GM19438 (cell line): ENCODE results near the gene ADA.
"Not testable (repeated sequence)": the region's sequence is repeated elsewhere in the genome, so short reads cannot be mapped to it uniquely, and the experiment has no call there.

Experiments
- ATAC-seq: cut with Tn5 transposase; IDR thresholded peaks from one replicate; pipeline ENCODE4 v1.9.1; 2021; ENCODE audit warnings: low read depth; ENCODE audit not compliant: unreplicated experiment

ADA gene

DNA sequence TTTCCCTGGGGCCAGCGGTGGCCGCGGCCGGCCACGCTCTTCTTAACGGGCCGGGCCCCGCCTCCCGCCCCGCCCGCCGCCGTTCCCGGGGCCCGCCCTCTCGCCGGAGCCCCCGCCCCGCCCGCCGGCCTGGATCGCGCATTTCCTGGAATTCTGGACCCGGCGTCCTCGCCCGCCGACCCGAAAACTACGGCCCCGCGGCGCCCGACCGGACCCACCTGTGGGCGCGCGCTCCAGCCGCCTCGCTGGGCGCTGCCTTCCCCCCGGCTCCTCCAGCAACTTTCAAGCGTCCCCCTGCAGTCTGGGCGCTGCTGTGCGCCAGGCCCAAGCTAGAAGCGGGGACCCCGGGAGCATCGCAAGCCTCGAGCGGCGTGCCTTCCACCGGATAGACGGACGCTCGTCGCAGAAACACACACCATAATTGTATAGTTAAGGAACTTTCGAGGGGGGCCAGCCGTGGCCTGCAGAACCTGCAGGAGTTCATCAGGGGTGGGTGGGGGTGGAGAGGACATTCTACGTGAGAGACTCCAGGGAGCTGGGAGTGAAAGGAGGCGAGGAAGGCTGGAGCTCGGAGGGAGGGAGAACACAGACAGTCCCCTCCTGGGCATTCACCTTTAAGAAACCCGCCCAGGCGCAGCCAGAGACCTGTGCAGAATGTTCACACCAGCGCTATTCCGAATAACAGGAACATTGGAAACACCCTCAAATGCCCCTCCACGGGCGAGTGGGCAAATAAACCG is at the start of gene ADA:
ADA (minus strand) TSS at position 16 of the 740 bp plus-strand sequence. CDS start 92 bp downstream, outside the sequence.
- no peak for ATAC-seq

DNA sequence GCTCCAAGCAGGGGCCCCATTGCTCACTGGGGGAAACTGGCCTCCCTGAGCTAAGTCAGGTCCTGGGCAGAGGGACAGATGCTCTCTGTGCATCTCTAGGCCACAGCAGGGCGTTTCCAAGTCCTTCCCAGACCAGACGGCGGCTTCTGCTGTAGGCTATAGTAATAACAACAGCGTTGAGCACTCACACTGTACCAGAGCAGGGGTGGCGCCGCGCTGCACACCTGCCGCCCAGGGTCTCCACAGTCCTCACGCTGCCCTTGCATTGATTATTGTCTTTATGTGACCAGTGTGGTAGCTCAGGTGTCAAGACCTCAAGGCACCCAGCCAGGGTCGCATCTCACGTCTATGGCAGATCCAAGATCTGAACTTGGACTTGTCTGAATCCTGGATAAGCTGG is 48.8 kb upstream of the ADA start:
- ATAC-seq: no peak

DNA sequence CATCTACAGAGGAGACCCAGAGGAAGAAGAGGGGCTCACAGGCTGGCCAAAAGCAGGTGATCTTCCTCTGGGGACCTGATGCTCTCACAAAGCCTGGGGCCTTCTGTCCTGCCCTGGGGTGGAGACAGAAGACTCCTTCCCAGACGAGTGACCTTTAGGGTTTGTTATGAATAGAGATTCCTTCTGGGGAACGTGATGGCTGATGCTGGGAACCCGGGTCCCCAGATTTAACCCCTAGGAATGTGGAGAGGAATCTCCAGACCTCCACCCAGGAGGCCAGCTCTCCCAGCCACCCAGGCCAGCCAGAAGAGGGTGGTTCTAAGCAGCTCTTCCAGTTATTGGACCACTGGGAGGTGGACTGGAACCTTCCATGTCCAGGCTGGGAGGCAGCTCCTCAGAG is 46.9 kb upstream of the ADA start:
- ATAC-seq: no peak

DNA sequence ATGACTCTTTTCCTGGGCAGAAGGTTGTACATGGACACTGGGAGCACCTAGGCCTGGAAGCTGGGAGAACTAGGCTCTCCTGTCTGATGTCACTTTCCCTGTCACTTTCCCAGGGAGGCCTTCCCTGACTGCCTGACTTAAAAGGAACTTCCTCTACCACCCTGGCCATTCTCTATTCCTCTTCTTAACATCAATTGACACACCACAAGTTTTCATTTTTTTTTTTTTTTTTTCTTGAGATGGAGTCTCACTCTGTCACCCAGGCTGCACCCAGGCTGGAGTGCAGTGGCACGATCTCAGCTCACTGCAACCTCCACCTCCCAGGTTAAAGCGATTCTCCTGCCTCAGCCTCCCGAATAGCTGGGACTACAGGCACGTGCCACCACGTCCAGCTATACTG is 45.5 kb upstream of the ADA start:
- ATAC-seq: not testable (repeated sequence)

DNA sequence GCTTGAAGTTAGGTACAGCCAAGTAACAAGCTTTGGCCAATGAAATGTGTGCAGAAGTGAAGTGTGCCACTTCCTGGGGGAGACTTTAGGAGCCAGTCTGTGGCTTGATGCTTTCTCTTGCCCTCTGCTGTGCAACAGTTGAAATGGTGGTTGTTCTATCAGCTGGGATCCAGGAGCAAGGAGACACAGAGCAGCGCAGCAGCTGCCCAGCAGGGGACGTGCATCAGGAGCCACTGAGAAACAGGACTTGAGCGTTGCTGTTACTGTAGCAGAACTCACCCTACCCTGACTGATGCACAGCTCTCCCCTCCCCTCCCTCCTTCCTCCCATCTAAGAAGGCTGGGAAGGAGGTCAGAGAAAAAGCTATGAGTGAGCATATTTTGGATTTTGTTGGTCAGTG is 44.8 kb upstream of the ADA start:
- no peak for ATAC-seq

DNA sequence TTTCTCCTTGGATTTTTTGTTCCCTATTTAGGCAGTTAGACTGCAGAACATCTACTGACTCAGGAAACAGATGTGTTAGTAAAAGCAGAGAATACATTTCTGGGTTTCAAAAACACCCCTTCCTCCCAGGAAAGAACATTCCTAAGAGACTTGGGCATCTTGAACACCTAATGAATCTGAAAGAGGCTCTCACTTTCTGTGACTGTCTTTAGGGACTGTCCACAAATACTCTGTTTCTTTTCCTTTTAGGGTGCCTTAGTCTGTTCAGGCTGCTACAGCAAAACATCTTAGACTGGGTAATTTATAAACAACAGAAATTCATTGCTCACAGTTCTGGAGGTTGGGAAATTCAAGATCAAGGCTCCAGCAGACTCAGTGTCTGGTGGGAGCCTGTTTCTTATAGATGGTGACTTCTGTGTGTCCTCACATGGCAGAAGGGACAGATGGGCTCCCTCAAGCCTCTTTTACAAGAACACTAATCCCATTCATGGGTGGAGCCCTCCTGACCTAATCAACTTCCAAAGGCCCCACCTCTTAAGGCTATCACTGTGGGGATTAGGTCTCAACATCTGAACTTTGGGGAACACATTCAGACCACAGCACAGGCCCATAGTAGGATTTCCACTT is 44.3 kb upstream of the ADA start:
- no peak for ATAC-seq

DNA sequence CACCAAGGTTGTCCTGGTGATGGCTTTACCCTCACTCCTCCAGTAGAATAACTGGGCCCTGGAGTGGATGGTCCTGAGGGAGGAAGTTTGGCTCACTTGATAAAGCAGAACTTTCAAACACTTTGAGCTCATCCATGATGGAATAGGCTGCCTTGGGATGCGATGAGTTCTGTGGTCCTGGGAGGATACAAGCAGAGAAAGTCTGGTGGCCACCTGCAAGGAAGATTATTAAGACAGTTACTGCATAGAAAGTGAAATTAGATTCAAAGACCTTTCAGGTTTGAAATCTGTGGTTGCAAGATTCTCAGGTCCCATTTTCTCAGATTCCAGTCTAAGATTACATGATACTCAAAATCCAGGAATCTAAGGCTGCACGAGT is 43.8 kb upstream of the ADA start:
- ATAC-seq: no peak

DNA sequence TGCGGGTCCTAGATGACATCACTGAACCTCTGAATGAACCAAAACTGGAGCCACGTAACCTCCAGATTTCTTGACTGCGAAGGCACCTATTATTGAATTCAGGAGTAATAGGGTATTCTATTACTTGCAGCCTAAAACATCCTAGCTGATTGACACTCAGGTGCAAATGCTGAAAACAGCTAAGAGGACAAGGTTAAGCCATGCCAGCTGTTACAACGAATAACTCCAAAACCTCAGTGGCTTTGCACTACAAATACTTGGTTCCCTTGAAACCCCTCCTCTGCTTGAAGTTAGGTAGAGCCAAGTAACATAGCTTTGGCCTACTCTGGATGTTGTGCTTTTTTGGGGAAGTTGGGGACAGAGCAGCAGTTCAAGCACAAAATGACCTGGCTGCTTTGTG is 42.7 kb upstream of the ADA start:
- no peak for ATAC-seq

DNA sequence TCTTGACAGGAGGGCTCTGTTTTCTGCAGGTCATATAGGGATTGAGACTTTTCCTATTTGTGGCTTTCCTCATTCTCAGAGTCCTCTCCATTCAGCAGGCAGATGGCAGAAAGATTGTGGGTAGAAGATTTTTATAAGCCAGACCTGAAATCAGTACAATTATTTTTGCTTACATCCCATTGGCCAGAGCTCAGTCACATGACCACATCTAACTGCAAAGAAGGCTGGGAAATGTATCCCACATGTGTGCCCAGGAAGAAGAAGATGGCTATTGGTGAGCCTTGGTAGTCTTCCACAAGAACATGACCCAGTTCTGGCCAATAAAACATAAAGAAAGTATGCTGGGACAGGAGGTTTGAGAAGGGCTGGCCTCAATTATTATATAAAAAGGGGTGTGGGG is 42.1 kb upstream of the ADA start:
- ATAC-seq: no peak

DNA sequence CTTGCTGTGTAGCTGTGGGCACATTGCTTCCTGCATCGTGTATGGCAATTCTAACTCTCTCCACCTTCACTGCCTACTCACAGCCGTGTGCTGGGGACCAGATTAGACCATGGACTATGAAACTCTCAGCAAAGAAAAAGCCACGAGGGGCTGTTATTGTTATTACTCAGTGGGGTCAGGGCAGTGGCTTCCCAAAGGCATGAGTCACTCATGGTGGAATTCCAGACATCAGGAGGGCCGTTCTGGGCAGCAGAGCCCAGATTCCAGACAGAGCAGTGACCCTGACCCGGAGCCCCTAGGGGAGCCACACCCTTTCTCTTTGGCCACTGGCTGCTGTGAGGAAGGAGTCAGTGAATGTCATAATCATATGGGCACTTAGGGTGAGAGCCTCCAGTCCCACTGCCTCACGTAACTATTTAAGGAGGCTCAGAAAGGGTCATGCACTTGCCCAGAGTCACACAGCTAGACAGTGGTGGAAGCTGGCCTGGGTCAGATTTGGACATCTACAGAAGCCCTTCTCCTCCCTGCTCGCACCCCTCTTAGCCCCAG is 41.5 kb upstream of the ADA start:
- no peak for ATAC-seq

DNA sequence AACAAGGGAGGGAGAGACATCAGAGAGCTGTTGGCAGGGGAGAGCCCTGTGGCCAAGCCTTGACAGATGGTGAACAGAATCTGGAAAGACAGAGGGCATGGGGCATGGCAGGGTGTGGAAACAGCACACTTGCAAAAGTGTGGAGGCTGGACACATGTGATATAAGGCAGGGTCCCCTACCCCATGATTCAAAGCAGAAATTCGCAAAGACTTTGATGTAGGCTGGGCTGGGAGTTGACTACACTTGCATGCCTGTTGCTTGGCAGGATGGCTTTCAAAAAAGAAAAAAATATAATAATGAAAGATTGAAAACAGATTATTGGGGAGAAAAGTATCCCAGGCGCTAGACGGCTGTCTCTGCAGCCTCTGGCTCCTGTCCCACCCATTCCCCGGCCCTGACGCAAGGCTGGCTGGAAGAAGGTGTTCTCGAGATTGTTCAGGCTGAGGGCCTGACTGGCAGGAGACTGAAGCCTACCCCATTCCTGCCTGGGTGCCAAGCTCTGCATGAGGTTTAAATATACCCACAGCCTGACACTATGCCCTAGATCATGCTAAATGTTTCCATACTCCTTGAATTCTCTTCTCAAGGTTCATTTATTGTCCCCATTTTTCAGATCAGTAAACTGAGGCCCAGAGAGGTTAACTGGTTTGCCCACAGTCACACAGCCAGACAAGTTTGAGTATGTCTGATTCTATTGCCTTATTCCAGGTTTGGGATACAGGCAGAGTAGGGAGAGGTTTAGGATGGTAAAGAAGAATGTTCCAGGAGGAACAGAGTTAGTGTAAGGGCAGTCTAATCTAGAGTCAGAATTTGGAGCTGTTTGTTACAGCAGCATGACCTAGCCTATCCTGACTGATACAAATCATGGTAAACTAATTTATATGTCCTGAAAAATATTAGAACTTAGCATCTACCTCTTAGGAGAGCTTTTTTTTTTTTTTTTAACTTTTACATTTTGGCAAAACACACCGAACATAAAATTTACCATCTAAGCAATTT is 40.2 kb upstream of the ADA start:
- no peak for ATAC-seq

DNA sequence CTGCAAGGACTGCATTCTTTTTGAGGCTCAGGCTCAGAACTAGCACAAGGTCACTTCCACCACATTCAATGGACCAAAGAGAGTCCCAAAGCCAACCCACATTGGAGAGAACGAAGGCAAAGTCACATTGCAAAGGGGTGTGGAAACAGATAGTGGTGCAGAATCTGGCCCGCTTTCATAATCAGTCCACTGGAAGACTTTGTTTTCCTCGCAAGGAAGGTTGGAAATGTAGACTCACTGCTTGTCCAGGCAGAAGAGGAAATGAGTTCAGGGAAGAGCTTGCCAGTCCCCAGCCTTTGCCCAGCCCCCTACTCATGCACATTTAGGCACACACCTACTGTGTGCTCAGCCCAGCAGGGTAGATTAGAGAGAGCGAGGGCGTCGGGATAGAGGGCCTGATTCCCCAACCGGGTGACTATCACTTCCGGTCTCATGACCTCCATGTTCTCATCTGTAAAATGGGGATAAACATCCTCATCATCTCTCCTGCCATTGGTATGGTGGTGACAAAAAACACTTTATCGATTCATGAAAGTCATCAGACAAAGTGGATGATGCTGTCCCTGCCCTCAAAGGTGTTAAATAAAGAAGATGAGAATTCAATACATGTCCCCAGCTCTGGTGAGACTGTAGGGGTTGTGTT is 39.4 kb upstream of the ADA start:
- ATAC-seq: no peak

DNA sequence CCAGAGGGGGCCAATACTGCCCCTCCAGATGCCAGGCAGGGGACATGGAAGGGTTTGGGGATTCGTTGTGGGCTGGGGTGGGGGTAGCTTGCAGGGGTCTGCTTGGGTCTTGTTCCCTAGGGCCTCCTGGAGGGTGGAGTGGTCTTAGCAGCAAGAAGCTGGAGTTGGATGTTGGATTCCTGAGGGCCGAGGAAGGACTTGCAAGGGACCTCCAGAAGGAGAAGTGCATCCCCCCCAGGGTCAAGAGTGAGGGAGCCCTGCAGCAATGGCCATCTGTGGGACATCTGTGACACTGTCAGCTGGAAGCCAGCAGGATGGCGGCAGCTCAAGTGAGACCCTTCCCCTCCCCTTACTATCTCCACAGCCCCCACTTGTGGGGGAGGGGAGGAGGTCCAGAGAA is 38.3 kb upstream of the ADA start:
- ATAC-seq: no peak

DNA sequence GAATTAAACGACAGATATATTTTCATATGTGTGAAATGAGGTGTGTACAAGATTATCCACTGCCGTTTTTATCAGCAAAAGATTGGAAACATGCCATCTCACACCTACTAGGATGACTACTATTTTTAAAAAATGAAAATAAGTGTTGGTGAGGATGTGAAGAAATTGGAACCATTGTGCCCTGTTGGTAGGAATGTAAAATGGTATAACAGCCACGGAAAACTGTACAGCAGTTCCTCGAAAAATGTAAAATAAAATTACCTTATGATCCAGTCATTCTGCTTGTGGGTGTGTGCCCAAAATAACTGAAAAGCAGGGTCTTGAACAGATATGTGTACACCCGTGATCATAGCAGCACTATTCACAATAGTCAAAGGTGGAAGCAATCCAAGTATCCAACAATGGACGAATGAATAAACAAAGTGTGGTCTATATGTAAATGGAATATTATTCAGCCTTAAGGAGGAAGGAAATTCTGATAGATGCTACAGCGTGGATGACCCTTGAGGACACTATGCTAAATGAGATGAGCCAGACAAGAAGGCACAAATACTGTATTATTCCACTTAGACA is 36.6 kb upstream of the ADA start:
- no peak for ATAC-seq

DNA sequence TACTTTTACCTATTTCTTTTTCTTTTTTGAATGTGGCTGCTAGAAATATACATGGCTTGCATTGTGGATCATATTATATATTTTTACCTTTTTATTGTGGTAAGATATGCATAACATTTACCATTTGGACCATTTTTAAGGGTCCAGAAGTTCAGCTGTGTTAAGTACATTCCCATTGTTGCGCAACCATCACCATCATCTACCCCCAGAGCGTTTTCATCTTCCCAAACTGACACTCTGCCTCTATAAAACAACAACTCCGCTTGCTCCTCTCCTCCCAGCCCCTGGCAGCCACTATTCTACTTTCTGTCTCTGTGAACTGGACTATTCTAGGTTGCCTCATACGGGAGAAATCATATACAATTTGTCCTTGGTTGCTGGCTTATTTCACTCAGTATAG is 35.4 kb upstream of the ADA start:
- no peak for ATAC-seq

DNA sequence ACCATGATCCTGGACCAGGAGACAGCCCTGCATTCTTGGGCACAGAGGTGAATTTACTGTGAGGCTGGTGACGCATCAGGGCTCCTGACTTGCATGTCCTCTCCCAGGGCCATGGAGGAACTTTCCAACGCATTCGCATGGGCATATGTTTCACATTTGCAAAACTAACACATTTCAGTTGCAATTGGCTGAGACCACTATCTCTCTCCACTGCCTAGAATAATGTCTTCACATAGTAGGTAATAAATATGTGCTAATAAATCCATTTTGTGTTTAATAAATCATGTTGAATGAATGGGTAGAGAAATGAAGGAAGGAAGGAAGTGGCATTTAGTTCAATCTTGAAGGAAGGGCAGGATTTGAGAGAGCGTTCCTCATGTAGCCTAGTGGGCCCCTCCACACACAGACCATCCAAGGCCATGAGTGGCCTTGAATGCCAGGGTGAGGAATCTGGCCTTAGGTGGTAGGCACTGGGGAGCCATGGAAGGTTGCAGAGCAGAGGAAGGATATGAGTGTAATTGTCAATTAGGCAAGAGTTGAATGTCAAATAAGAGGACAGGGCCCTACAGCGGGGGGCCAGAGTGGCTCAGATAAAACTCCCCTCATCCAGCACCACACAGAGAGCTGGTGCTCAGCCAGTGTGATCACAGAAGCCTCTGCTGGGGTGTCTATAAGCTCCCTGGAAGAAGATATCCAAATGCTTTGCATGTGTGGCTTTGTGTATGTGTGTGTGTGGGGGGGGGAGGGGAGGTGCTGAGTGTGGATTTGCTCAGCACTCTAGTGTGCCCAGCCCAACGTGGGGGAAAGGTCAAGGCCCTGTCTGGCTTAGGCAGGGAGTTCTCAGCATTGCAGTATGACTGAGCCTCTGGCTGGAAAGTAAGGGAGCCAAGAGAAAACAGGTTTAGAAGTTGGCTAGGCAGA is 32.8 kb upstream of the ADA start:
- no peak for ATAC-seq

DNA sequence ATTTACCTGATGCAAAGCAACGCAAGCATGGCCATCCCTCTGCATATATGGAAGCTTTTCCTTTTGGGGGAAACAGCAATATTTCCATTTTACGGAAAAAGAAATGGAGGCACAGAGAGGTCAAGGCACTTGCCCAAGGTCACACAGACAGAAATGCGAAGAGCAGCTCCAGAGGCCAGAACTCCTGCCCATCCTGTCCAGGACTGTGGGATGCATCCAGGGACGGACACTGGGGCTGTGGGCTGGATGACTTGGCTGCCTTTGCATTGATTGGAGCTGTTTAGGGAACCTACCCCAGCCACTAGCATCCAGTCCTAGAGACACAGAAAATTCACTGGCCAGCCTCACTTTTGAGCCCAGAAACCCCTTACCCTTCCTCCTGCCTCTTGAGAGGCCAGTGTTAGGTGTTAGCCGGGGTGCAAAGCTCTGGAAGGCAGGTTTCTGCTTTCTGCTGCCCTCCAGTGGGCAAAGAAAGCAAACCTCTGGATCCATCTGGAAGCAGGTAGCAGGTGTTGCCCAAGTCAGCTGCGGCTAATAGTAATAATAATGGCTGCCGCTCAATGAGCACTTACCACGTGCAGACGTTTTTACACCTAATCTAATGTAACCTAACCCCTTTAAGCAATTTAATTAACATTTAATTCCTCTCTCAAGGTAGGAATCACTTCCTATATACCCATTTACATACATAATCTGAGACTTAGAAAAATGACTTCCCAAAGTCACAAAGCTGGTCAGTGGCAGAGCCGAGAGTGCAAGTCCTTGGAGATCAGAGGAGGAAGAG is 32.0 kb upstream of the ADA start:
- no peak for ATAC-seq

DNA sequence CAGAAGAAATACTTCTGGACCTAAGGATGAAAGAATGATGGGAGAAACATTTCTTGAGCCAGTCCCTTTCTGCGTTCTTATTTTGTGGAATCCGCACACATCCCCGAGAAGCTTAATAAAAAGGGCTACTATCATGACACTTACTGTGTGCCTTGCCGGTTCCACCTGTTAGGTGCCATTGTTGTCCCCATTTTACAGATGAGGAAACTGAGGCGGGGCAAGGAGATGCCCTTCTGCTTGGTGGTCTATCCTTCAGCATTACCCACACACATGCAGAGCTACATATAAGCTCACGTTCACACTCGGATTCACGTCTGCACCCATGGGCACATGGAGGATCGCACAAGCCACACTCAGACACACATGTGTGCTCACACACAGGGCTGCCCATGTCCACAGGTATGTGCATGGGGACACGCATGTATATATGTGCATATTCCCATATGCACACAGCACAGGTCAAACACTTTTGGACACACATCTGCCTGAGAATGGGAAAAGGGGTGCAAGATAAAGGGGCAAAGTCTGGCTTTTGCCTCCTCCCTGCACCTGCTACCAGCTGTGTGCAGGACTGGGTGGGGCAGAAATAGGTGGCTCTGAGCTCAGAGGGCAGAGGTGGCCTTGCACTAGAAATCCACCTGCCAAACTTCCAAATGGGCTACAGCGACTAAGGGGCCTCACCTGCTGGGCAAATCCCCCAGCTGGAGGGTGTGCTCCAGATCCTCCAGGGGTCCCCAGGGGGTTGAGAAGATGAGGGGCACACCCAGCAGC is 30.5 kb upstream of the ADA start:
- ATAC-seq: no peak
